GM23338 (cell line): ENCODE measurements around the gene SLC24A4. TPM values are rescaled to one million over a fixed set of nuclear protein-coding genes. Genes with fewer than 3 reads are reported as not detected.
A peak's percentile ranks its signal among the peaks of the same experiment; 100 is the strongest.

Experiments used
- ATAC-seq: fragments of 200-7000 bp; cut with Tn5 transposase; 3 replicates; pipeline ENCODE4 v1.9.1; 2020
- DNase-seq: peaks from one replicate; pipeline ENCODE4 v3.0.0-alpha.2; 2015; ENCODE audit warnings: low spot score
- H2AFZ ChIP-seq: fragments of 200-600 bp; sonication (generic); 2 replicates; pipeline ENCODE4 v1.8.0; 2016; ENCODE audit warnings: antibody characterized with exemption, mild to moderate bottlenecking, moderate library complexity
- H3F3A ChIP-seq: fragments of 200-600 bp; sonication (generic); replicated peaks from 2 replicates; pipeline ENCODE4 v1.8.0; 2017; ENCODE audit warnings: antibody characterized with exemption, mixed run types, low read depth
- H3K27ac ChIP-seq: fragments of 200-600 bp; sonication (generic); 2 replicates; pipeline ENCODE4 v1.6.1; 2016; ENCODE audit warnings: low read depth
- H3K27me3 ChIP-seq: fragments of 200-600 bp; sonication (generic); 2 replicates; pipeline ENCODE4 v1.8.0; 2016; ENCODE audit warnings: mild to moderate bottlenecking, mixed run types, moderate library complexity; ENCODE audit not compliant: insufficient read depth
- H3K36me3 ChIP-seq: fragments of 200-600 bp; sonication (generic); 2 replicates; pipeline ENCODE4 v1.8.0; 2016; ENCODE audit warnings: mild to moderate bottlenecking; ENCODE audit not compliant: insufficient read depth
- H3K4me1 ChIP-seq: fragments of 200-600 bp; sonication (generic); 2 replicates; pipeline ENCODE4 v1.8.0; 2016; ENCODE audit warnings: mild to moderate bottlenecking, moderate library complexity; ENCODE audit not compliant: insufficient read depth
- H3K4me2 ChIP-seq: fragments of 200-600 bp; sonication (generic); 2 replicates; pipeline ENCODE4 v1.7.1; 2017; ENCODE audit warnings: mixed run types
- H3K4me3 ChIP-seq: fragments of 200-600 bp; sonication (generic); 2 replicates; pipeline ENCODE4 v1.6.1; 2016; ENCODE audit warnings: mixed run types
- H3K79me2 ChIP-seq: fragments of 200-600 bp; sonication (generic); replicated peaks from 2 replicates; pipeline ENCODE4 v1.8.0; 2017; ENCODE audit warnings: mild to moderate bottlenecking; ENCODE audit not compliant: insufficient read depth
- H3K9me2 ChIP-seq: fragments of 200-600 bp; sonication (generic); 2 replicates; pipeline ENCODE4 v1.8.0; 2017; ENCODE audit not compliant: insufficient read depth
- H4K20me1 ChIP-seq: fragments of 200-600 bp; sonication (generic); replicated peaks from 2 replicates; pipeline ENCODE4 v1.8.0; 2017; ENCODE audit warnings: mild to moderate bottlenecking; ENCODE audit not compliant: insufficient read depth
- H3K27ac Mint-ChIP-seq: 2 replicates; pipeline ENCODE4 v1.8.0; 2020; ENCODE audit warnings: inconsistent platforms, mild to moderate bottlenecking, moderate library complexity, mixed read lengths
- H3K27me3 Mint-ChIP-seq: 3 replicates; pipeline ENCODE4 v1.8.0; 2022; ENCODE audit warnings: low read depth, mild to moderate bottlenecking, moderate library complexity, mixed read lengths, inconsistent platforms; ENCODE audit not compliant: insufficient read depth, poor library complexity
- H3K36me3 Mint-ChIP-seq: 3 replicates; pipeline ENCODE4 v1.8.0; 2021; ENCODE audit warnings: low read depth, mild to moderate bottlenecking, inconsistent platforms, moderate library complexity, mixed read lengths
- H3K4me1 Mint-ChIP-seq: 3 replicates; pipeline ENCODE4 v1.8.0; 2020; ENCODE audit warnings: mild to moderate bottlenecking, inconsistent platforms, mixed read lengths
- H3K4me3 Mint-ChIP-seq: 3 replicates; pipeline ENCODE4 v1.8.0; 2021; ENCODE audit warnings: moderate library complexity, mild to moderate bottlenecking, inconsistent platforms, mixed read lengths
- H3K9me3 Mint-ChIP-seq: 3 replicates; pipeline ENCODE4 v1.8.0; 2020; ENCODE audit warnings: moderate library complexity, mild to moderate bottlenecking, inconsistent platforms, mixed read lengths
- CREB1 ChIP-seq: fragments of 250-450 bp; sonication (Bioruptor Pico); IDR thresholded peaks from 2 replicates; pipeline ENCODE4 v1.5.0; 2020; ENCODE audit warnings: low read depth, mild to moderate bottlenecking, moderate library complexity
- CTCF ChIP-seq, 2 experiments: fragments of 200-600 bp in 1 of 2; sonication (generic) in 1 of 2; conservative IDR thresholded peaks; 2 replicates each; pipeline versions ENCODE4 v1.5.1 to v1.6.1; 2016 to 2017; ENCODE audit warnings: antibody characterized with exemption in 2 of 2, low read depth in 2 of 2, mild to moderate bottlenecking in 2 of 2, moderate library complexity in 1 of 2
- EZH2 ChIP-seq: fragments of 200-600 bp; sonication (generic); IDR thresholded peaks from one replicate; pipeline ENCODE4 v1.8.0; 2017; ENCODE audit warnings: antibody characterized with exemption, mild to moderate bottlenecking, low read depth; ENCODE audit not compliant: unreplicated experiment
- NANOG ChIP-seq: IDR thresholded peaks from 2 replicates; pipeline ENCODE4 v1.6.1; 2016; ENCODE audit warnings: antibody characterized with exemption, borderline replicate concordance
- STAT1 ChIP-seq: IDR thresholded peaks from one replicate; pipeline ENCODE4 v1.6.1; 2016; ENCODE audit warnings: antibody characterized with exemption; ENCODE audit not compliant: unreplicated experiment
- ZNF114 ChIP-seq: fragments of 250-450 bp; sonication (Bioruptor Pico); IDR thresholded peaks from 2 replicates; pipeline ENCODE4 v1.5.0; 2020; ENCODE audit warnings: mild to moderate bottlenecking, moderate library complexity
- ZNF462 ChIP-seq: fragments of 250-450 bp; sonication (Bioruptor Pico); IDR thresholded peaks from 2 replicates; pipeline ENCODE4 v1.5.0; 2020; ENCODE audit warnings: mild to moderate bottlenecking, moderate library complexity
- polyA plus RNA-seq: library from polyadenylated mRNA; unstranded; fragments of >200 nt; fragmentation: Nextera tagmentation; extraction: Ambion mirVana; gene quantifications from 2 replicates; pipeline ENCODE4 v1.2.1, GENCODE V29; 2016
- total RNA-seq: library from RNA; depleted of rRNA; stranded (reverse); fragments of >200 nt; shearing (Covaris generic); gene quantifications from 2 replicates; pipeline ENCODE4 v1.2.3, GENCODE V29; 2014

SLC24A4 gene
- total and polyA plus RNA-seq, 2 experiments from 2014 or later, result 0.06 to 0.38 TPM

GRCh38 chr14:92470215-92470614, 147.2 kb downstream of the SLC24A4 start (continued):
- TF ChIP-seq CTCF (conservative IDR thresholded peaks at IDR 0.05; ENCODE audit: low read depth in 2 of 2) (no peak), STAT1 (no peak), EZH2 (no peak), ZNF114 (CRISPR knock-in tag) (no peak)

- Histone ChIP-seq H3K27me3 (no peaks in the 10 kb centered on the region), H3K4me3 (no peak overlapping the region), H3K9me2 (peaks cover 10% of the 10 kb centered on the region; the same call in 1 of the 2 replicates), H3K4me1 (peaks cover 10% of the 10 kb centered on the region), H3K36me3 (no peaks in the 10 kb centered on the region), H2AFZ (no peak overlapping the region), H4K20me1 (no peaks in the 10 kb centered on the region), H3K4me2 (peak overlapping the region; percentile 40; the same call in 1 of the 2 replicates), H3F3A (no peaks in the 10 kb centered on the region), H3K27ac (no peak overlapping the region), H3K79me2 (no peaks in the 10 kb centered on the region)
- TF ChIP-seq CTCF (conservative IDR thresholded peaks at IDR 0.05; ENCODE audit: low read depth in 2 of 2), result no peak
- ATAC-seq, result no peak
- Mint-ChIP-seq H3K9me3 (peaks cover 14% of the 10 kb centered on the region), H3K4me3 (no peak overlapping the region), H3K36me3 (peaks cover 8% of the 10 kb centered on the region; the same call in 2 of the 3 replicates), H3K4me1 (peaks cover 36% of the 10 kb centered on the region), H3K27ac (no peak overlapping the region), H3K27me3 (peaks cover 2% of the 10 kb centered on the region)
- DNase-seq, result no peak
These were observed 147.8 kb downstream of the SLC24A4 start for GRCh38 chr14:92470811-92471210.

GRCh38 chr14:92471919-92472318, 149.0 kb downstream of the SLC24A4 start:
- H3K36me3 Mint-ChIP-seq, result peaks cover 8% of the 10 kb centered on the region; the same call in 2 of the 3 replicates

More at GRCh38 chr14:92471919-92472318, 149.0 kb downstream of the SLC24A4 start:
- peaks cover 14% of the 10 kb centered on the region for H3K9me3 Mint-ChIP-seq
- peak overlapping the region; percentile 40 for H3K4me2 ChIP-seq
- peak; percentile 26; the same call in 1 of the 2 replicates for TF ChIP-seq NANOG
- peak; percentile 74; the same call in 1 of the 2 replicates for TF ChIP-seq ZNF462 (CRISPR knock-in tag)
- TF ChIP-seq CREB1 (CRISPR knock-in tag), result no peak
- ATAC-seq, result peak; percentile 99
- DNase-seq, result peak; percentile 81
- H4K20me1 ChIP-seq, result no peaks in the 10 kb centered on the region
- no peaks in the 10 kb centered on the region for H3K27me3 ChIP-seq
- no peak overlapping the region for H3K27ac Mint-ChIP-seq
- no peaks in the 10 kb centered on the region for H3K79me2 ChIP-seq
- H3K4me1 Mint-ChIP-seq, result peaks cover 36% of the 10 kb centered on the region
- H3K36me3 ChIP-seq, result no peaks in the 10 kb centered on the region
- no peak overlapping the region for H2AFZ ChIP-seq
- H3K4me3 ChIP-seq, result no peak overlapping the region
- H3K4me3 Mint-ChIP-seq, result no peak overlapping the region
- H3K4me1 ChIP-seq, result peaks cover 10% of the 10 kb centered on the region
- no peaks in the 10 kb centered on the region for H3F3A ChIP-seq
- H3K9me2 ChIP-seq, result peaks cover 10% of the 10 kb centered on the region; the same call in 1 of the 2 replicates
- peaks cover 2% of the 10 kb centered on the region for H3K27me3 Mint-ChIP-seq
- H3K27ac ChIP-seq, result peak overlapping the region; percentile 82; the same call in 1 of the 2 replicates
